GM23248 (cell line): ENCODE results near the gene CACFD1. TPM values are rescaled to one million over a fixed set of nuclear protein-coding genes. Genes with fewer than 3 reads are reported as not detected.

Experiments used
- DNase-seq: peaks from one replicate; pipeline ENCODE4 v3.0.0-alpha.2; 2015
- H2AFZ ChIP-seq: fragments of 200-600 bp; sonication (generic); 2 replicates; pipeline ENCODE4 v1.6.1; 2016; ENCODE audit warnings: antibody characterized with exemption
- H3F3A ChIP-seq: fragments of 200-600 bp; sonication (generic); 2 replicates; pipeline ENCODE4 v1.6.1; 2016; ENCODE audit warnings: mild to moderate bottlenecking, antibody characterized with exemption, mixed run types; ENCODE audit not compliant: insufficient read depth
- H3K27ac ChIP-seq: fragments of 200-600 bp; sonication (generic); 2 replicates; pipeline ENCODE4 v1.5.1; 2016; ENCODE audit warnings: mild to moderate bottlenecking
- H3K27me3 ChIP-seq: fragments of 200-600 bp; sonication (generic); replicated peaks from 2 replicates; pipeline ENCODE4 v1.6.1; 2016; ENCODE audit warnings: mild to moderate bottlenecking; ENCODE audit not compliant: insufficient read depth
- H3K36me3 ChIP-seq: fragments of 200-600 bp; sonication (generic); 2 replicates; pipeline ENCODE4 v1.6.1; 2016; ENCODE audit warnings: low read depth, mild to moderate bottlenecking
- H3K4me1 ChIP-seq: fragments of 200-600 bp; sonication (generic); 2 replicates; pipeline ENCODE4 v1.6.1; 2016; ENCODE audit warnings: mild to moderate bottlenecking; ENCODE audit not compliant: insufficient read depth
- H3K4me2 ChIP-seq: fragments of 200-600 bp; sonication (generic); one replicate; pipeline ENCODE4 v1.6.1; 2016; ENCODE audit warnings: mild to moderate bottlenecking; ENCODE audit not compliant: unreplicated experiment
- H3K4me3 ChIP-seq: fragments of 200-600 bp; sonication (generic); 2 replicates; pipeline ENCODE4 v1.5.1; 2016; ENCODE audit warnings: mild to moderate bottlenecking
- H3K79me2 ChIP-seq: fragments of 200-600 bp; sonication (generic); 2 replicates; pipeline ENCODE4 v1.6.1; 2016; ENCODE audit warnings: mild to moderate bottlenecking; ENCODE audit not compliant: insufficient read depth
- H3K9ac ChIP-seq: fragments of 200-600 bp; sonication (generic); 2 replicates; pipeline ENCODE4 v1.6.1; 2016; ENCODE audit warnings: mild to moderate bottlenecking
- H3K9me2 ChIP-seq: fragments of 200-600 bp; sonication (generic); 2 replicates; pipeline ENCODE4 v1.6.1; 2016; ENCODE audit warnings: mixed run types, mild to moderate bottlenecking, moderate library complexity; ENCODE audit not compliant: insufficient read depth
- H3K9me3 ChIP-seq: fragments of 200-600 bp; sonication (generic); one replicate; pipeline ENCODE4 v1.6.1; 2017; ENCODE audit warnings: low read depth
- H4K20me1 ChIP-seq: fragments of 200-600 bp; sonication (generic); 2 replicates; pipeline ENCODE4 v1.6.0; 2016; ENCODE audit not compliant: insufficient read depth
- EZH2 ChIP-seq: fragments of 200-600 bp; sonication (generic); IDR thresholded peaks from 2 replicates; pipeline ENCODE4 v1.6.1; 2018; ENCODE audit warnings: antibody characterized with exemption, mild to moderate bottlenecking; ENCODE audit not compliant: insufficient read depth, poor library complexity, severe bottlenecking
- EZH2phosphoT487 ChIP-seq: fragments of 200-600 bp; sonication (generic); IDR thresholded peaks from 2 replicates; pipeline ENCODE4 v1.6.1; 2018; ENCODE audit warnings: antibody characterized with exemption, moderate library complexity, mild to moderate bottlenecking, low read depth; ENCODE audit not compliant: insufficient read depth
- WGBS, 2 experiments: methylation state at CpG; one replicate each; pipeline ENCODE4 v1.1.6; 2015 to 2017; ENCODE audit warnings: low lambda C conversion rate in 2 of 2, low coverage in 1 of 2; ENCODE audit errors: missing lambda C conversion rate in 2 of 2; 5-methylcytosine and 5-hydroxymethylcytosine counted together
- in situ Hi-C: fragments of 300-500 bp; cut with MboI; formaldehyde crosslinking; loops from 2 replicates; pipeline ENCODE4 v1.15.0; 2020
- polyA plus RNA-seq: library from polyadenylated mRNA; unstranded; fragments of >200 nt; fragmentation: Nextera tagmentation; extraction: Ambion mirVana; gene quantifications from 2 replicates; pipeline ENCODE4 v1.2.1, GENCODE V29; 2016
- total RNA-seq: library from RNA; depleted of rRNA; stranded (reverse); fragments of >200 nt; shearing (Covaris generic); gene quantifications from 2 replicates; pipeline ENCODE4 v1.2.3, GENCODE V29; 2014

CACFD1 gene
- total and polyA plus RNA-seq, 2 experiments from 2014 or later: 4.7 to 7.0 TPM

GRCh38 chr9:133493428-133493827 lies 33.6 kb downstream of the CACFD1 start:
- no peak overlapping the region for H3K4me3 ChIP-seq
- H3K9ac ChIP-seq: no peak overlapping the region
- DNase-seq: no peak
- H3K79me2 ChIP-seq: no peaks in the 10 kb centered on the region
- in situ Hi-C loops: loop anchor here (25.0 kb wide), 1 partner anchor 456 kb away; the partner anchor contains the start of gene GTF3C5
- H3K4me1 ChIP-seq: no peaks in the 10 kb centered on the region
- no peaks in the 10 kb centered on the region for H3K36me3 ChIP-seq
- peaks cover 18% of the 10 kb centered on the region for H3K27me3 ChIP-seq
- 67 to 75% methylated on average over 7 to 11 of the region's 11 CpGs for WGBS, 2 experiments
- no peaks in the 10 kb centered on the region for H4K20me1 ChIP-seq
- H3K27ac ChIP-seq: no peak overlapping the region
- TF ChIP-seq EZH2phosphoT487 (no peak), EZH2 (no peak)
- no peaks in the 10 kb centered on the region for H3K9me3 ChIP-seq
- no peaks in the 10 kb centered on the region for H3K9me2 ChIP-seq
- no peak overlapping the region for H3K4me2 ChIP-seq
- no peaks in the 10 kb centered on the region for H3F3A ChIP-seq
- H2AFZ ChIP-seq: no peak overlapping the region

DNA sequence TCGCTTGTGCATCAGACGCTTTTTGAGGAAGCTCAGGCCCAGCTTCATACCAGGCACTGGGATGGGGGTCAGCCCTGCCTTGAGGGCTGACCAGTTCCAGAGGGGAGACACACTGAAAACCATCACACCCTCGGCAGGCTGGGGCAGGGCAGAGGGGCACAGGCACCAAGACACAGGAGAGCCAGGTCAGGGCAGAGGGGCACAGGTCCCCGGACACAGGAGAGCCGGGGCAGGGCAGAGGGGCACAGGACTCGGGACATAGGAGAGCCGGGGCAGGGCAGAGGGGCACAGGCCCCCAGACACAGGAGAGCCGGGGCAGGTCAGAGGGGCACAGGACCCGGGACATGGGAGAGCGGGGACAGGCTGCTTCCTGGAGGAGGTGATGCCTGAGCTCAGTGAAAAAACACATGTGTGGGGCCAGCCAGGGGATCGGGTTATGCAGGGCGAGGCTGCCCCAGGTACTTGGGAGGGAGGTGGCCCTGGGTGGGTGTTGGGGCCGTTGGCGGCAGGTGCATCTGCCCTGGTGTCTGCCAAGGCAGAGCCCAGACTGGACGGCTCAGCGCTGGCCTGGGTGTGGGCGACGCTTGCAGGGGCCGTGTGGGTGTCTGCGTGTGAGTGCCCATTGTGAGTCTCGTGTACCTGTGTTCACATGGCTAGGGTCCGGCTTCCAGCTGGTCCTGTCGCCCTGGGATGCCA lies 34.2 kb downstream of the CACFD1 start:
- peaks cover 18% of the 10 kb centered on the region for H3K27me3 ChIP-seq
- WGBS, 2 experiments: 82 to 88% methylated on average over 17 to 23 of the region's 23 CpGs
- in situ Hi-C loops: loop anchor here (25.0 kb wide), 1 partner anchor 457 kb away; the partner anchor contains the start of gene GTF3C5
- H3K27ac ChIP-seq: no peak overlapping the region
- H2AFZ ChIP-seq: no peak overlapping the region
- H3K9me2 ChIP-seq: no peaks in the 10 kb centered on the region
- H3K4me2 ChIP-seq: no peak overlapping the region
- no peaks in the 10 kb centered on the region for H4K20me1 ChIP-seq
- DNase-seq: no peak
- no peak for TF ChIP-seq EZH2
- no peak for TF ChIP-seq EZH2phosphoT487
- H3K9ac ChIP-seq: no peak overlapping the region
- H3K4me1 ChIP-seq: no peaks in the 10 kb centered on the region
- no peaks in the 10 kb centered on the region for H3K36me3 ChIP-seq
- H3K4me3 ChIP-seq: no peak overlapping the region
- H3K9me3 ChIP-seq: no peaks in the 10 kb centered on the region
- H3K79me2 ChIP-seq: no peaks in the 10 kb centered on the region
- no peaks in the 10 kb centered on the region for H3F3A ChIP-seq

DNA sequence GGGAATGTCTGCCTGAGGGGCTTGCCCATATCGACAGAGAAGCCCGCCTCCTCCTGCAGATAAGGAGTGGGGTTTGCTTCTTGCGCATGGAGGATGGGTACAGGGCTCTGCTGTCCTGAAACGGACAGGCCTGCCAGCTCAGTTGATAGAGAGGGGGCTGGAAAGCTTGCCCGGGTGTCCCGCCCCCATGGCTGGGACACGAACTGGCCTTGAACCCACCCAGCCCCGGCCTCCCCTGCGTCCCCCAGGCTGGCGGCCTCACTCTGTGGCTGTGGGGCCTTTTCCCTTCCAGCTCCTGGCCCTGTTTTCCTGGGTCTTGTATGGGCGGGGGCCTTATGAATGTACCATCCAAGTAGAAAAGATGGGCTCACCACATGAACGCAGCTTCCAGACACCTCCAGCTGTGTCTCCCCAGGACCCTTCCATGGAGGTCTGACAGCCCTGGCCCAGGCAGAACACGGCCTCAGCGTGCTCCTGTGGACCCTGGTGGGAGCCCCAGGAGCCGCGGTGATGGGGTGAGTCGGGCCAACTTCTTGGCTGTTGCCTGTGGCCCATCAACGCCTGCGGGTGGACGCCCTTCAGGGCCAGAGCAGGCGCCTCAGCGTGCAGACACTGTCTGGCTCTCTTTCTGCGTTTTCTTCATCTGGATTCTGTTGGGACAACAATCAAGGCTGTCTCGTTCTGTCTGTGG lies 35.0 kb downstream of the CACFD1 start:
- H3F3A ChIP-seq: no peaks in the 10 kb centered on the region
- no peak for DNase-seq
- H3K9me3 ChIP-seq: no peaks in the 10 kb centered on the region
- no peak overlapping the region for H3K4me2 ChIP-seq
- no peak overlapping the region for H3K4me3 ChIP-seq
- H2AFZ ChIP-seq: no peak overlapping the region
- no peaks in the 10 kb centered on the region for H3K9me2 ChIP-seq
- in situ Hi-C loops: loop anchor here (25.0 kb wide), 1 partner anchor 457 kb away; the partner anchor contains the start of gene GTF3C5
- no peaks in the 10 kb centered on the region for H3K4me1 ChIP-seq
- H3K36me3 ChIP-seq: no peaks in the 10 kb centered on the region
- H3K27me3 ChIP-seq: peaks cover 16% of the 10 kb centered on the region
- no peaks in the 10 kb centered on the region for H3K79me2 ChIP-seq
- H3K27ac ChIP-seq: no peak overlapping the region
- H4K20me1 ChIP-seq: no peaks in the 10 kb centered on the region
- 15 to 17% methylated on average over 19 to 24 of the region's 24 CpGs for WGBS, 2 experiments
- no peak overlapping the region for H3K9ac ChIP-seq
- TF ChIP-seq EZH2 (no peak), EZH2phosphoT487 (no peak)

DNA sequence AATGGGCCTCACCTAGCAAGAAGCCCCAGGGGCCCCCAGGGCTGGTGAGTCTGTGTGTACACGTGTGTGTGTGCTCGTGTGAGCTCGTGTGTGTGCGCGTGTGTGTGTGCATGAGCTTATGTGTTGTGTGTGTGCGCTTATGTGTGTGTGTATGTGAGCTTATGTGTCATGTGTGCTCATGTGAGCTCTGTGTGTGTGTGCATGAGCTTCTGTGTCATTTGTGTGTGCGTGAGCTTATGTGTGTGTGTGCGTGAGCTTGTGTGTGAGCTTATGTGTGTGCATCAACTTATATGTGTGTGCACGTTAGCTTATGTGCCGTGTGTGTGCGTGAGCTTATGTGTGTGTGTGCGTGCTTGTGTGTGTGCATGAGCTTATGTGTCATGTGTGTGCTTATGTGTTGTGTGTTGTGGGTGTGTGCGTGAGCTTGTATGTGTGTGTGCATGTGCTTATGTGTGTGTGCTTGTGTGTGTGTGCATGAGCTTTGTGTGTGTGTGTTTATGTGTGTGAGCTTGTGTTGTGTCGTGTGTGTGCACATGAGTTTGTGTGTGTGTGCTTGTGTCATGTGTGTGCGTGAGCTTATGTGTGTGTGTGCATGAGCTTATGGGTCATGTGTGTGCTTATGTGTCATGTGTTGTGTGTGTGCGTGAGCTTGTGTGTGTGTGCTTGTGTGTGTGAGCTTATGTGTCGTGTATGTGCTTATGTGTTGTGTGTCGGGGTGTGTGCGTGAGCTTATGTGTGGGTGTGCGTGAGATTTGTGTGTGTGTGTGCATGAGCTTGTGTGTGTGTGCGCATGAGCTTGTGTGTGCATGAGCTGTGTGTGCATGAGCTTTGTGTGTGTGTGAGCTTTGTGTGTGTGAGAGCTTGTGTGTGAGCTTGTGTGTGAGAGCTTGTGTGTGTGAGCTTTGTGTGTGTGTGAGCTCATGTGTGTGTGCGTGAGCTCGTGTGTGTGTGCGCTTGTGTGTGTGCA lies 35.8 kb downstream of the CACFD1 start:
- Histone ChIP-seq H3K9ac (no peak overlapping the region), H3K9me3 (no peaks in the 10 kb centered on the region), H3K4me1 (no peaks in the 10 kb centered on the region), H3F3A (no peaks in the 10 kb centered on the region), H3K36me3 (no peaks in the 10 kb centered on the region), H3K9me2 (no peaks in the 10 kb centered on the region), H4K20me1 (no peaks in the 10 kb centered on the region), H3K79me2 (no peaks in the 10 kb centered on the region), H3K27ac (no peak overlapping the region), H3K4me2 (no peak overlapping the region), H3K27me3 (peaks cover 8% of the 10 kb centered on the region), H2AFZ (no peak overlapping the region), H3K4me3 (no peak overlapping the region)
- 77 to 82% methylated on average over 19 to 24 of the region's 24 CpGs for WGBS, 2 experiments
- in situ Hi-C loops: loop anchor here (25.0 kb wide), 1 partner anchor 458 kb away; the partner anchor contains the start of gene GTF3C5
- TF ChIP-seq EZH2: no peak
- no peak for TF ChIP-seq EZH2phosphoT487
- DNase-seq: no peak
